A673 (cell line): ENCODE measurements around the gene HOXD3.

Experiments
- EZH2 ChIP-seq: fragments of 200-600 bp; sonication (generic); IDR thresholded peaks from 2 replicates; pipeline ENCODE4 v1.6.1; 2017; ENCODE audit warnings: borderline replicate concordance, low read depth, mild to moderate bottlenecking, mixed read lengths, antibody characterized with exemption, low read length; ENCODE audit not compliant: poor library complexity, severe bottlenecking
- TF ChIP-seq, protein P1 (sequence below): fragments of 300-800, 200-600 bp; sonication (generic); conservative IDR thresholded peaks from 2 replicates; pipeline ENCODE4 v1.5.1; 2017; ENCODE audit warnings: low read depth, mild to moderate bottlenecking, antibody characterized with exemption, low read length, moderate library complexity, mixed read lengths

DNA sequence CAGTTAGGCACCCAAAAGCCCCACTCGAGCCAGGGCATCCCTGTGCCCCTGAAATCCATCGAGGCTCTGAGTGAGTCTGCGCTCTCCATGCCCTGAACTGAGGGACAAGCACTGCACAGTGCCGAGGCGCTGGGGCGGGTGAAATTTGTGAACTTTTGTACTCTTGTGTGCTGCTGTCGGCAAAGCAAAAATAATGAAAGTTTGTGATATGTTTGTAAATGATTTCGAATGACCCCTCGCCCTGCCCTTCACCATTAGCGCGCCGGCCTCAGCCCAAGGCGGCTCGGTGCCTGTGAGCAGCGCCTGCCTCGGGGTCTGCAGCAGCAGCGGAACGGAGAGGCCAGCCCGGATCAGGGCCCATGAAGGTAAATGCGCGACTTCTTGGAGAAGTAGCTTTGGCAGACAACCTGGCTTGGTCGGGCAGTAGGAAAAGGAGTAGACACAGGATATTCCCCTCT, 7.6 kb upstream of the HOXD3 start:
- TF ChIP-seq, protein P1, sequence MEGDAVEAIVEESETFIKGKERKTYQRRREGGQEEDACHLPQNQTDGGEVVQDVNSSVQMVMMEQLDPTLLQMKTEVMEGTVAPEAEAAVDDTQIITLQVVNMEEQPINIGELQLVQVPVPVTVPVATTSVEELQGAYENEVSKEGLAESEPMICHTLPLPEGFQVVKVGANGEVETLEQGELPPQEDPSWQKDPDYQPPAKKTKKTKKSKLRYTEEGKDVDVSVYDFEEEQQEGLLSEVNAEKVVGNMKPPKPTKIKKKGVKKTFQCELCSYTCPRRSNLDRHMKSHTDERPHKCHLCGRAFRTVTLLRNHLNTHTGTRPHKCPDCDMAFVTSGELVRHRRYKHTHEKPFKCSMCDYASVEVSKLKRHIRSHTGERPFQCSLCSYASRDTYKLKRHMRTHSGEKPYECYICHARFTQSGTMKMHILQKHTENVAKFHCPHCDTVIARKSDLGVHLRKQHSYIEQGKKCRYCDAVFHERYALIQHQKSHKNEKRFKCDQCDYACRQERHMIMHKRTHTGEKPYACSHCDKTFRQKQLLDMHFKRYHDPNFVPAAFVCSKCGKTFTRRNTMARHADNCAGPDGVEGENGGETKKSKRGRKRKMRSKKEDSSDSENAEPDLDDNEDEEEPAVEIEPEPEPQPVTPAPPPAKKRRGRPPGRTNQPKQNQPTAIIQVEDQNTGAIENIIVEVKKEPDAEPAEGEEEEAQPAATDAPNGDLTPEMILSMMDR, result no peak
- TF ChIP-seq EZH2, result no peak
